ENCODE data around the gene GINS2. TPM values are rescaled to one million over a fixed set of nuclear protein-coding genes. Genes with fewer than 3 reads are reported as not detected.

The GINS2 gene
- total RNA-seq, 1 experiment from 2014 or later, result 71.9 TPM

DNA sequence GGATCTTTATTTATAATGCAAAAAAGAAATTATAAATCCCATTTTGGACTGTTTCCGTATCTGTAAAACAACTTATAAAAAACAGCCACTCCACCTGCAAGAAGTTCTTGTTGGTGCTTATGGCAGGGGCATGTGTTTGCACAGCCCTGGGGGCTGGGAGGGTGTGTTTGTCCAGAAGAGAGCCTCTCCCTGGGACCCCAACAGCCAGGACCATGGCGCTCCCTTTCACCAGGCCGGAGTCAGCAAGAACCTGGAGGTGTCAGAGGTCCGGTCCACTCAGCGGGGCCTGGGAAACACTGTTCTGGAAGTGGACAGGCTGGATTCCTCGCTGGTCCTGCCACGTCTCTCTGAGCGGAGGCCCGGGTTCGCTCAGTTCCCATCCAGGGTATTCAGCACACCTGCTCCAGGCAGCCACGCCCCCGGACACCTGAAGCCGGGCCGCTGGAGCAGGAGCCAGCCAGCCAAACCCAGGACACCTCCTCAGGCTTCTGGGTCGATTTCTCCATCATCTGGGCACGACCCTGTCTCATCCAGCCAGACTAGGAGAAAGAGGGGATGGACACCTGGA, 18.9 kb upstream of the GINS2 start:
- BruUV-seq (replicated peaks), result no TSS peak
- Histone ChIP-seq H3K4me3 (ENCODE audit: low read depth, low read length, poor library complexity, severe bottlenecking) (no peak overlapping the region), H3K27ac (ENCODE audit: low read depth, low read length, poor library complexity, severe bottlenecking) (no peak overlapping the region), H3K9me3 (ENCODE audit: low read depth, low read length, poor library complexity, severe bottlenecking) (peaks cover 3% of the 10 kb centered on the region), H3K4me1 (ENCODE audit: insufficient read depth, low read length, poor library complexity, severe bottlenecking) (no peaks in the 10 kb centered on the region), H3K36me3 (ENCODE audit: insufficient read depth, low read length, poor library complexity, severe bottlenecking) (no peaks in the 10 kb centered on the region), H3K27me3 (replicated peaks; ENCODE audit: insufficient read depth, low read depth, low read length, poor library complexity) (no peaks in the 10 kb centered on the region)
- ChIA-PET POLR2A (ENCODE audit: low non-redundant PET) (no interaction called here), CTCF (no interaction called here)
- TF ChIP-seq CTCF (conservative IDR thresholded peaks at IDR 0.05; ENCODE audit: low read depth, low read length) (no peak), EZH2 (IDR thresholded peaks at IDR 0.05; ENCODE audit: borderline replicate concordance, low read depth, low read length, poor library complexity, severe bottlenecking) (no peak)
- intact Hi-C loops (cut with micrococcal nuclease; ENCODE audit: unreplicated experiment), result no loop called here
- no peak for DNase-seq (ENCODE audit: low spot score)

DNA sequence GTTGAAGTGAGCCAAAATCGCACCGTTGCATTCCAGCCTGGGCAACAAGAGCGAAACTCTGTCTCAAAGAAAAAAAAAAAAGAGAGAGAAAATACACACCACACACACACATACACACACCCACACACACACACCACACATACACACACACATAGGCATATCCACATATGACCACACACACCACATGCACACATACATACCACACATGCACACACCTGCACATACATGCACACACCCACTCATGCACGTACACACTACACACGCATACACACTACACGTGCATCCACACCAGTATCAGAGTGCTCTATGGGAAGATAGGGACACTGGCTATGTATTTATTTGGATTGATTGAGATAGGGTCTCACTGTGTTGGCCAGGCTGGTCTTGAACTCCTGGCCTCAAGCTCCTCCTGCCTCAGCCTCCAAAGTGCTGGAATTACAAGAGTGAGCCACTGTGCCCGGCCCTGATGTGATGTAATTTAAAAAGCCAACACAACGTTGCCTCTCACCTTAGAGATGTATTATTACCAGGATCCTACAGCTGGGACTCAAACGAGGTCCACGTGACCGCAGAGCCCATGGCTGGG, 17.8 kb upstream of the GINS2 start:
- DNase-seq (ENCODE audit: low spot score), result no peak
- BruUV-seq (replicated peaks), result no TSS peak
- Histone ChIP-seq H3K36me3 (ENCODE audit: insufficient read depth, low read length, poor library complexity, severe bottlenecking) (no peaks in the 10 kb centered on the region), H3K9me3 (ENCODE audit: low read depth, low read length, poor library complexity, severe bottlenecking) (no peaks in the 10 kb centered on the region), H3K4me3 (ENCODE audit: low read depth, low read length, poor library complexity, severe bottlenecking) (no peak overlapping the region), H3K4me1 (ENCODE audit: insufficient read depth, low read length, poor library complexity, severe bottlenecking) (no peaks in the 10 kb centered on the region), H3K27me3 (replicated peaks; ENCODE audit: insufficient read depth, low read depth, low read length, poor library complexity) (no peaks in the 10 kb centered on the region), H3K27ac (ENCODE audit: low read depth, low read length, poor library complexity, severe bottlenecking) (no peak overlapping the region)
- ChIA-PET CTCF (no interaction called here), POLR2A (ENCODE audit: low non-redundant PET) (no interaction called here)
- TF ChIP-seq CTCF (conservative IDR thresholded peaks at IDR 0.05; ENCODE audit: low read depth, low read length), result no peak
- TF ChIP-seq EZH2 (IDR thresholded peaks at IDR 0.05; ENCODE audit: borderline replicate concordance, low read depth, low read length, poor library complexity, severe bottlenecking), result no peak
- intact Hi-C loops (cut with micrococcal nuclease; ENCODE audit: unreplicated experiment), result no loop called here

GRCh38 chr16:85704900-85705846, 16.4 kb upstream of the GINS2 start:
- CTCF ChIA-PET, result no interaction called here
- BruUV-seq (replicated peaks), result no TSS peak
- no peak for DNase-seq (ENCODE audit: low spot score)
- intact Hi-C loops (cut with micrococcal nuclease; ENCODE audit: unreplicated experiment), result no loop called here
- no peak overlapping the region for H3K27ac ChIP-seq (ENCODE audit: low read depth, low read length, poor library complexity, severe bottlenecking)
- no peaks in the 10 kb centered on the region for H3K4me1 ChIP-seq (ENCODE audit: insufficient read depth, low read length, poor library complexity, severe bottlenecking)
- H3K9me3 ChIP-seq (ENCODE audit: low read depth, low read length, poor library complexity, severe bottlenecking), result no peaks in the 10 kb centered on the region
- no peak for TF ChIP-seq CTCF (conservative IDR thresholded peaks at IDR 0.05; ENCODE audit: low read depth, low read length)
- H3K36me3 ChIP-seq (ENCODE audit: insufficient read depth, low read length, poor library complexity, severe bottlenecking), result no peaks in the 10 kb centered on the region
- H3K27me3 ChIP-seq (replicated peaks; ENCODE audit: insufficient read depth, low read depth, low read length, poor library complexity), result no peaks in the 10 kb centered on the region
- no peak overlapping the region for H3K4me3 ChIP-seq (ENCODE audit: low read depth, low read length, poor library complexity, severe bottlenecking)
- POLR2A ChIA-PET (ENCODE audit: low non-redundant PET), result interaction anchor here (0.5 to 0.6 kb wide), 2 partner anchors 43 to 166 kb away, joined by 7 to 11 read pairs; no protein-coding TSS in a partner anchor

Measured in A673 (cell line).